MM.1S (cell line): ENCODE results near the gene AMACR.

ENCODE experiments used
- EZH2phosphoT487 ChIP-seq: fragments of 300-600 bp; sonication (generic); IDR thresholded peaks from 2 replicates; pipeline ENCODE4 v1.6.1; 2018; ENCODE audit warnings: antibody characterized with exemption, low read length
- TF ChIP-seq, protein P1 (sequence below): fragments of 300-600 bp; sonication (generic); IDR thresholded peaks from 2 replicates; pipeline ENCODE4 v1.5.1; 2016; ENCODE audit warnings: antibody characterized with exemption, low read length, mixed read lengths

DNA sequence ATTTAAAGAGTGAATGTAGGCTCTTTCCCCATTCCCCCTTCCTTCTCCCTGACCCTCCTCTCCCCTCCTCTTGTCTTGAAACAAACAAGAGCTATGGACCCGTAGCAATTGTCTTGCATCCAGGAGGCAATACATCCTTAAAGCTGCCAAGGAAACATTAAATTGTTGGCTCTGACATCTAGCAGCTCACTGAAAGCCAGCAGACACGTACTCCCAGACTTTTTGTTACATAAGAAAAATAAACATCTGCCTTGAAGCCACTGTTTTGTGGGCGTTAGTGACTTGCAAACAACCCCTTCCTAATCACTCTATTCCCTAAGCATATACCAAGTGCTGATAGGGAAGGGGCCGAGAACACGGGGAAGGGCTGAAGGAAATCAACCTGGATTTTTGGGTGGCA, 32.0 kb downstream of the AMACR start:
- TF ChIP-seq, protein P1, sequence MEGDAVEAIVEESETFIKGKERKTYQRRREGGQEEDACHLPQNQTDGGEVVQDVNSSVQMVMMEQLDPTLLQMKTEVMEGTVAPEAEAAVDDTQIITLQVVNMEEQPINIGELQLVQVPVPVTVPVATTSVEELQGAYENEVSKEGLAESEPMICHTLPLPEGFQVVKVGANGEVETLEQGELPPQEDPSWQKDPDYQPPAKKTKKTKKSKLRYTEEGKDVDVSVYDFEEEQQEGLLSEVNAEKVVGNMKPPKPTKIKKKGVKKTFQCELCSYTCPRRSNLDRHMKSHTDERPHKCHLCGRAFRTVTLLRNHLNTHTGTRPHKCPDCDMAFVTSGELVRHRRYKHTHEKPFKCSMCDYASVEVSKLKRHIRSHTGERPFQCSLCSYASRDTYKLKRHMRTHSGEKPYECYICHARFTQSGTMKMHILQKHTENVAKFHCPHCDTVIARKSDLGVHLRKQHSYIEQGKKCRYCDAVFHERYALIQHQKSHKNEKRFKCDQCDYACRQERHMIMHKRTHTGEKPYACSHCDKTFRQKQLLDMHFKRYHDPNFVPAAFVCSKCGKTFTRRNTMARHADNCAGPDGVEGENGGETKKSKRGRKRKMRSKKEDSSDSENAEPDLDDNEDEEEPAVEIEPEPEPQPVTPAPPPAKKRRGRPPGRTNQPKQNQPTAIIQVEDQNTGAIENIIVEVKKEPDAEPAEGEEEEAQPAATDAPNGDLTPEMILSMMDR, result no peak
- TF ChIP-seq EZH2phosphoT487, result no peak
